NT2/D1 (cell line): ENCODE data around the gene RFX8.

Source experiments
- SUZ12 ChIP-seq: IDR thresholded peaks from 2 replicates; pipeline ENCODE4 v1.6.1; 2011; ENCODE audit not compliant: insufficient read length, insufficient read depth; ENCODE audit errors: extremely low read depth
- YY1 ChIP-seq: IDR thresholded peaks from 2 replicates; pipeline ENCODE4 v1.6.1; 2011; ENCODE audit not compliant: insufficient read length, insufficient read depth
- ZNF274 ChIP-seq: IDR thresholded peaks from 2 replicates; pipeline ENCODE4 v1.6.1; 2011; ENCODE audit warnings: mild to moderate bottlenecking, low read depth, low read length

GRCh38 chr2:101361121-101361520 is 113.8 kb downstream of the RFX8 start:
- no peak for TF ChIP-seq SUZ12
- no peak for TF ChIP-seq ZNF274
- no peak for TF ChIP-seq YY1
